Breast epithelium (tissue), 3 donors: ENCODE results near the gene IKBKG.

Source experiments
- POLR2AphosphoS5 ChIP-seq, 3 donors: sonication (generic); formaldehyde crosslinking; IDR thresholded peaks; one replicate each; pipeline ENCODE4 v1.6.1; 2017; ENCODE audit warnings: antibody characterized with exemption in 3 of 3
- TF ChIP-seq, protein P1 (sequence below), 3 donors: fragments of 450-650 bp; IDR thresholded peaks; one replicate each; pipeline ENCODE4 v1.5.1; 2016 to 2017; ENCODE audit warnings: antibody characterized with exemption in 3 of 3, mild to moderate bottlenecking in 3 of 3, moderate library complexity in 3 of 3

GRCh38 chrX:154529206-154529612, 18.2 kb upstream of the IKBKG start:
- TF ChIP-seq, protein P1, sequence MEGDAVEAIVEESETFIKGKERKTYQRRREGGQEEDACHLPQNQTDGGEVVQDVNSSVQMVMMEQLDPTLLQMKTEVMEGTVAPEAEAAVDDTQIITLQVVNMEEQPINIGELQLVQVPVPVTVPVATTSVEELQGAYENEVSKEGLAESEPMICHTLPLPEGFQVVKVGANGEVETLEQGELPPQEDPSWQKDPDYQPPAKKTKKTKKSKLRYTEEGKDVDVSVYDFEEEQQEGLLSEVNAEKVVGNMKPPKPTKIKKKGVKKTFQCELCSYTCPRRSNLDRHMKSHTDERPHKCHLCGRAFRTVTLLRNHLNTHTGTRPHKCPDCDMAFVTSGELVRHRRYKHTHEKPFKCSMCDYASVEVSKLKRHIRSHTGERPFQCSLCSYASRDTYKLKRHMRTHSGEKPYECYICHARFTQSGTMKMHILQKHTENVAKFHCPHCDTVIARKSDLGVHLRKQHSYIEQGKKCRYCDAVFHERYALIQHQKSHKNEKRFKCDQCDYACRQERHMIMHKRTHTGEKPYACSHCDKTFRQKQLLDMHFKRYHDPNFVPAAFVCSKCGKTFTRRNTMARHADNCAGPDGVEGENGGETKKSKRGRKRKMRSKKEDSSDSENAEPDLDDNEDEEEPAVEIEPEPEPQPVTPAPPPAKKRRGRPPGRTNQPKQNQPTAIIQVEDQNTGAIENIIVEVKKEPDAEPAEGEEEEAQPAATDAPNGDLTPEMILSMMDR (IDR thresholded peaks at IDR 0.05), result no peak
- no peak for TF ChIP-seq POLR2AphosphoS5 (IDR thresholded peaks at IDR 0.05)
